DOHH2 (cell line): ENCODE measurements around the gene CRYBA1.
"Not testable (repeated sequence)": the region's sequence is repeated elsewhere in the genome, so short reads cannot be mapped to it uniquely, and the experiment has no call there.

Experiments used
- H3F3A ChIP-seq: fragments of 200-600 bp; sonication (generic), shearing (Covaris generic); 2 replicates; pipeline ENCODE4 v1.6.0; 2016; ENCODE audit warnings: antibody characterized with exemption, mild to moderate bottlenecking; ENCODE audit not compliant: control insufficient read depth, insufficient read depth
- H3K27ac ChIP-seq: fragments of 200-600 bp; sonication (generic); 2 replicates; pipeline ENCODE4 v1.5.1; 2014; ENCODE audit warnings: low read depth, mild to moderate bottlenecking, low read length, moderate library complexity
- H3K27me3 ChIP-seq: fragments of 200-600 bp; sonication (generic); 2 replicates; pipeline ENCODE4 v1.6.1; 2014; ENCODE audit warnings: mild to moderate bottlenecking, low read length, mixed read lengths; ENCODE audit not compliant: control insufficient read depth
- H3K36me3 ChIP-seq: fragments of 200-600 bp; sonication (generic); 2 replicates; pipeline ENCODE4 v1.6.1; 2014; ENCODE audit warnings: mild to moderate bottlenecking, low read length, moderate library complexity, mixed read lengths; ENCODE audit not compliant: control insufficient read depth
- H3K4me1 ChIP-seq: fragments of 200-600 bp; sonication (generic); 2 replicates; pipeline ENCODE4 v1.6.1; 2014; ENCODE audit warnings: mild to moderate bottlenecking, low read length, mixed read lengths; ENCODE audit not compliant: control insufficient read depth
- H3K4me2 ChIP-seq: fragments of 200-600 bp; sonication (generic); 2 replicates; pipeline ENCODE4 v1.6.0; 2014; ENCODE audit warnings: mild to moderate bottlenecking, low read length, moderate library complexity
- H3K4me3 ChIP-seq: fragments of 200-600 bp; sonication (generic); 2 replicates; pipeline ENCODE4 v1.5.1; 2014; ENCODE audit warnings: mild to moderate bottlenecking, low read length, mixed read lengths
- H3K79me2 ChIP-seq: fragments of 200-600 bp; sonication (generic); 2 replicates; pipeline ENCODE4 v1.6.1; 2014; ENCODE audit warnings: mild to moderate bottlenecking, low read length, mixed read lengths; ENCODE audit not compliant: control insufficient read depth
- H3K9me2 ChIP-seq: fragments of 200-600 bp; sonication (generic); replicated peaks from 2 replicates; pipeline ENCODE4 v1.6.1; 2014; ENCODE audit warnings: mild to moderate bottlenecking, low read length, mixed read lengths; ENCODE audit not compliant: control insufficient read depth
- H3K9me3 ChIP-seq: fragments of 200-600 bp; sonication (generic); 2 replicates; pipeline ENCODE4 v1.6.1; 2014; ENCODE audit warnings: antibody characterized with exemption, low read length, mixed read lengths; ENCODE audit not compliant: control insufficient read depth, insufficient read depth
- H4K20me1 ChIP-seq: fragments of 200-600 bp; sonication (generic); 2 replicates; pipeline ENCODE4 v1.6.0; 2014; ENCODE audit warnings: low read depth, mild to moderate bottlenecking, antibody characterized with exemption, low read length, moderate library complexity; ENCODE audit not compliant: control insufficient read depth, insufficient read depth
- EZH2phosphoT487 ChIP-seq: fragments of 200-600 bp; sonication (generic); IDR thresholded peaks from 2 replicates; pipeline ENCODE4 v1.6.1; 2017; ENCODE audit warnings: borderline replicate concordance, mild to moderate bottlenecking, antibody characterized with exemption, low read length, moderate library complexity, mixed read lengths
- TF ChIP-seq, protein P1 (sequence below): fragments of 200-600 bp; sonication (generic); IDR thresholded peaks from one replicate; pipeline ENCODE4 v1.5.1; 2014; ENCODE audit warnings: antibody characterized with exemption, mild to moderate bottlenecking, low read depth, low read length; ENCODE audit not compliant: poor library complexity, severe bottlenecking

Gene CRYBA1

DNA sequence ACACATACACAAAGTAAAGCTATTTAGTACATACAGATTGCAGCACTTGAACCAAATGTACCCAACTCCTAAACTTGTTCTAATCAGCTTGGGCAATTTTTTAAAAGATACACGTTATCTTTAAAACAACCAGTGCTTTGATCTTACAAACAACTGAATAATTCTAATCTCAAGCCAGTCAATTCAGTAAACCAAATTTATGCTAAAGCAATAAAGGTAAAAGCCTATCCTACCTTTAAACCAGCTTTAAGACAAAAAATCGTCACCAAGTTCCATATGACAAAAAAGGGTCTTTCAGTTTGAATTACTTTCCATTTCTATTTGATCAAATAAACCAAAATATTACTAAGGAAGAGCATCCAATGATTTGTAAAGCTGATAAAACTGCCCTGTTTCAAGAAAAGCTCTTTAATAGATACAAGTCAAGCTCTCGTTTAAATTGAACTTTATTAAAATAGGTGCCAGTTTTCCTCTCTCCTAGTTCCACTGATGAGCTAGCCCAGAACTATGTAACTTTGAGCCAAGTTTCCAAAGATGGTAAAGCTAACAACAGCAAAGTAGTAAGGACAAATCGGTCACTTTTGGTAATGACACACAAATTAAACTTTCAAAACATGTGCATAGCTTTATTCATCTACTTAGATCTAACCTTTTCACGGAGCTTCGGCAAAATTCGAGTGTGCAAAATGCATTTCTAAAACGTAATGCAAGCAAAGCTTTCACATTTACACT, 10.2 kb downstream of the CRYBA1 start:
- no peak overlapping the region for H3K4me2 ChIP-seq
- TF ChIP-seq, protein P1, sequence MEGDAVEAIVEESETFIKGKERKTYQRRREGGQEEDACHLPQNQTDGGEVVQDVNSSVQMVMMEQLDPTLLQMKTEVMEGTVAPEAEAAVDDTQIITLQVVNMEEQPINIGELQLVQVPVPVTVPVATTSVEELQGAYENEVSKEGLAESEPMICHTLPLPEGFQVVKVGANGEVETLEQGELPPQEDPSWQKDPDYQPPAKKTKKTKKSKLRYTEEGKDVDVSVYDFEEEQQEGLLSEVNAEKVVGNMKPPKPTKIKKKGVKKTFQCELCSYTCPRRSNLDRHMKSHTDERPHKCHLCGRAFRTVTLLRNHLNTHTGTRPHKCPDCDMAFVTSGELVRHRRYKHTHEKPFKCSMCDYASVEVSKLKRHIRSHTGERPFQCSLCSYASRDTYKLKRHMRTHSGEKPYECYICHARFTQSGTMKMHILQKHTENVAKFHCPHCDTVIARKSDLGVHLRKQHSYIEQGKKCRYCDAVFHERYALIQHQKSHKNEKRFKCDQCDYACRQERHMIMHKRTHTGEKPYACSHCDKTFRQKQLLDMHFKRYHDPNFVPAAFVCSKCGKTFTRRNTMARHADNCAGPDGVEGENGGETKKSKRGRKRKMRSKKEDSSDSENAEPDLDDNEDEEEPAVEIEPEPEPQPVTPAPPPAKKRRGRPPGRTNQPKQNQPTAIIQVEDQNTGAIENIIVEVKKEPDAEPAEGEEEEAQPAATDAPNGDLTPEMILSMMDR: no peak
- no peak for TF ChIP-seq EZH2phosphoT487
- no peaks in the 10 kb centered on the region for H3K27me3 ChIP-seq
- H3K27ac ChIP-seq: no peak overlapping the region
- peaks cover 38% of the 10 kb centered on the region for H3K36me3 ChIP-seq
- no peaks in the 10 kb centered on the region for H3K9me3 ChIP-seq
- no peaks in the 10 kb centered on the region for H3K9me2 ChIP-seq
- H3K4me3 ChIP-seq: no peak overlapping the region
- peaks cover 13% of the 10 kb centered on the region for H4K20me1 ChIP-seq
- H3K4me1 ChIP-seq: no peaks in the 10 kb centered on the region
- H3K79me2 ChIP-seq: peaks cover 7% of the 10 kb centered on the region; the same call in 1 of the 2 replicates
- H3F3A ChIP-seq: peaks cover 82% of the 10 kb centered on the region

DNA sequence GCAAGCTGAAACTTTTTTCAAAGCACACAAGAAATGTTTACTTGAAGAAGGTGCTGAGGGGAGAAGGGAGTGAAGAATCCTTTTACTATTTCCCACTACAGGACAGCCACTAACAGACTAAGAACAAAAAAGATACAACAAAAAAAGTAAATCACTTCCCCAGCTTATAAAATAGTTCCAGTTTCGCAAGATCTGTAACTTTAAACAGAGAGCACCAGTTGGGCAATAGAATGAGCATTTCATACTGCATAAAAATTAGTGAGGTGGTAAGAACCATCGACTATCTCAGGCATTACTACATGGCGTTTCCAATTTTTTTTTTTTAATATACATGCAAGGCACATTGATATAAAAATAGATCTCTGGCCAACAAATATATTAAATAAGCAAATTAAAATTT, 11.1 kb downstream of the CRYBA1 start:
- Histone ChIP-seq H3K4me3 (no peak overlapping the region), H3K9me2 (no peaks in the 10 kb centered on the region), H3F3A (peaks cover 86% of the 10 kb centered on the region), H3K79me2 (peaks cover 10% of the 10 kb centered on the region), H3K4me1 (no peaks in the 10 kb centered on the region), H3K9me3 (no peaks in the 10 kb centered on the region), H4K20me1 (peaks cover 13% of the 10 kb centered on the region), H3K4me2 (no peak overlapping the region), H3K27ac (no peak overlapping the region), H3K27me3 (no peaks in the 10 kb centered on the region), H3K36me3 (peaks cover 46% of the 10 kb centered on the region)
- TF ChIP-seq, protein P1: no peak
- no peak for TF ChIP-seq EZH2phosphoT487

DNA sequence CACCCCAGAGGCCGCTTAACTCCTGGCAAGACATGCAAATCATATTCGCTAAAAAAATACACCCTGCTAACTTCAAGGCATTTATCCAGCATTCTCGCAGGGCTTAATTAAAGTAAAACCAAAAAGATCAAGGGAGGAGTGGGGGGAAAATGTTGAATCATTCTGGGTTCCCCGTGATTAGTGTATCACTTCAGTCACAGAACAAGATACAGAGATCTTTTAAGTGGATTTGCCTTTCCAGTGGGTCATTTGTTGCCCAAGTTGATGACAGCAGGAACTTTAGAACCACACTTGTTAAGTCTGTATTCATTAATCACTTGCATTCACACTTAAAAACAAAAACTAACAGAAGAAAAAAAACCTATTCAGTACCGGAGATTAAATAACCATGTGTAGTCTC, 17.3 kb downstream of the CRYBA1 start:
- Histone ChIP-seq H3K27ac (no peak overlapping the region), H3K4me3 (no peak overlapping the region), H3K9me2 (no peaks in the 10 kb centered on the region), H3K9me3 (no peaks in the 10 kb centered on the region), H3K36me3 (peaks cover 86% of the 10 kb centered on the region), H3K79me2 (peaks cover 44% of the 10 kb centered on the region), H3K27me3 (no peaks in the 10 kb centered on the region), H4K20me1 (peaks cover 6% of the 10 kb centered on the region), H3K4me1 (no peaks in the 10 kb centered on the region), H3F3A (peaks cover 59% of the 10 kb centered on the region), H3K4me2 (no peak overlapping the region)
- TF ChIP-seq EZH2phosphoT487: no peak
- TF ChIP-seq, protein P1: no peak

DNA sequence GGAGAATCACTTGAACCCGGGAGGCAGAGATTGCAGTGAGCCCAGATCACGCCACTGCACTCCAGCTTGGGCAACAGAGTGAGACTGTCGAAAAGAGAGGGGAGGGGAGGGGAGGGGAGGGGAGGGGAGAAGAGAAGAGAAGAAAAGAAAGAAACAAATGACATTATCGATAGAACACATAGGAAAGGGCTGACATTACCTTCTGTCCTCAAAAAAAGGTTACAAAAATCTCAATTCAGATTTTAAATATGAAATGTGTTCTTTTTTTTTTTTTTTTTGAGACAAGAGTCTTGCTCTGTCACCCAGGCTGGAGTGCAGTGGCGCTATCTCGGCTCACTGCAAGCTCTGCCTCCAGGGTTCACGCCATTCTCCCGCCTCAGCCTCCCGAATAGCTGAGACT, 25.3 kb downstream of the CRYBA1 start:
- not testable (repeated sequence) for H3K9me3 ChIP-seq, H3K4me1 ChIP-seq, H3K27ac ChIP-seq, H3K4me2 ChIP-seq, H3K4me3 ChIP-seq, H3K27me3 ChIP-seq, H3K9me2 ChIP-seq
- Histone ChIP-seq H3K79me2 (peaks cover 95% of the 10 kb centered on the region), H3K36me3 (peaks cover 82% of the 10 kb centered on the region), H4K20me1 (peaks cover 37% of the 10 kb centered on the region), H3F3A (peaks cover 23% of the 10 kb centered on the region)
